CD4-positive, alpha-beta T cell (primary cell): Measurements from ENCODE around the gene EML6. TPM values are rescaled to one million over a fixed set of nuclear protein-coding genes. Genes with fewer than 3 reads are reported as not detected.

ENCODE experiments used
- ATAC-seq: fragments of 200-7000 bp; cut with Tn5 transposase; one replicate; pipeline ENCODE4 v1.10.0; 2022; ENCODE audit warnings: mild to moderate bottlenecking; ENCODE audit not compliant: poor library complexity
- CTCF ChIA-PET: fragments of 350-600 bp; sonication (Branson Sonifier 250); formaldehyde crosslinking; loops from one replicate; lab custom pipeline; 2021; ENCODE audit warnings: antibody characterized with exemption, inconsistent platforms; lab: Charles Lee
- POLR2A ChIA-PET: fragments of 350-600 bp; sonication (Branson Sonifier 250); formaldehyde crosslinking; loops from one replicate; lab custom pipeline; 2021; ENCODE audit warnings: antibody characterized with exemption, inconsistent platforms; lab: Charles Lee
- DNase-seq, 14 experiments: peaks; one replicate each; pipeline ENCODE4 v3.0.0-alpha.2; 2013 to 2020; ENCODE audit warnings: mixed read lengths in 2 of 14
- H3K27ac ChIP-seq, 2 donors: one replicate each; pipeline versions ENCODE4 v1.5.1 to v1.7.0; 2013; ENCODE audit warnings: low read length in 2 of 2, low read depth in 1 of 2, mild to moderate bottlenecking in 1 of 2
- H3K27me3 ChIP-seq, 2 experiments: 1 replicate in 1 of 2; 2 replicates in 1 of 2; pipeline versions ENCODE4 v1.6.1 to v1.7.0; 2013; ENCODE audit warnings: low read length in 2 of 2, control low read depth in 1 of 2, mild to moderate bottlenecking in 1 of 2, moderate library complexity in 1 of 2; ENCODE audit not compliant: insufficient read depth in 2 of 2, control insufficient read depth in 1 of 2
- H3K36me3 ChIP-seq: one replicate; pipeline ENCODE4 v1.6.1; 2013; ENCODE audit warnings: low read length, control low read depth; ENCODE audit not compliant: insufficient read depth
- H3K4me1 ChIP-seq: one replicate; pipeline ENCODE4 v1.6.1; 2013; ENCODE audit warnings: low read length, control low read depth; ENCODE audit not compliant: insufficient read depth
- H3K4me3 ChIP-seq: one replicate; pipeline ENCODE4 v1.5.1; 2013; ENCODE audit warnings: mild to moderate bottlenecking, low read length, moderate library complexity
- H3K9me3 ChIP-seq, 2 experiments: 1 replicate in 1 of 2; 2 replicates in 1 of 2; pipeline versions ENCODE4 v1.6.1 to v1.7.0; 2013; ENCODE audit warnings: low read length in 2 of 2, mild to moderate bottlenecking in 2 of 2, control low read depth in 1 of 2, moderate library complexity in 1 of 2; ENCODE audit not compliant: control insufficient read depth in 1 of 2, insufficient read depth in 1 of 2
- H3K27ac Mint-ChIP-seq: one replicate; pipeline ENCODE4 v1.8.0; 2020; ENCODE audit warnings: mixed read lengths
- H3K27me3 Mint-ChIP-seq: one replicate; pipeline ENCODE4 v1.8.0; 2021; ENCODE audit warnings: mixed read lengths
- H3K36me3 Mint-ChIP-seq: one replicate; pipeline ENCODE4 v1.8.0; 2021; ENCODE audit warnings: low read depth, mixed read lengths
- H3K4me1 Mint-ChIP-seq: one replicate; pipeline ENCODE4 v1.8.0; 2021; ENCODE audit warnings: low read depth, mixed read lengths
- H3K4me3 Mint-ChIP-seq: one replicate; pipeline ENCODE4 v1.8.0; 2020; ENCODE audit warnings: mild to moderate bottlenecking, mixed read lengths
- H3K9me3 Mint-ChIP-seq: one replicate; pipeline ENCODE4 v1.8.0; 2020; ENCODE audit warnings: mixed read lengths
- intact Hi-C, 2 experiments: fragments of 100-400 bp; cut with DNase I in 1 of 2; cut with micrococcal nuclease in 1 of 2; formaldehyde crosslinking; loops; one replicate each; pipeline versions ENCODE4 v1.15.1 to v1.9.0; 2023 to 2025; cut with DNase I, micrococcal nuclease
- total RNA-seq, 174 experiments: library from RNA in 2 of 174; stranded (reverse) in 2 of 174; gene quantifications; one replicate each; pipeline ENCODE4 v1.2.3 and lab custom pipeline; 2021 to 2026
- TF ChIP-seq, protein P1 (sequence below): fragments of 200-600 bp; IDR thresholded peaks from one replicate; pipeline ENCODE4 v1.8.0; 2022; ENCODE audit warnings: antibody characterized with exemption, mild to moderate bottlenecking

The EML6 gene
- total RNA-seq, 2 experiments from 2014 or later = 0.22 to 0.34 TPM

DNA sequence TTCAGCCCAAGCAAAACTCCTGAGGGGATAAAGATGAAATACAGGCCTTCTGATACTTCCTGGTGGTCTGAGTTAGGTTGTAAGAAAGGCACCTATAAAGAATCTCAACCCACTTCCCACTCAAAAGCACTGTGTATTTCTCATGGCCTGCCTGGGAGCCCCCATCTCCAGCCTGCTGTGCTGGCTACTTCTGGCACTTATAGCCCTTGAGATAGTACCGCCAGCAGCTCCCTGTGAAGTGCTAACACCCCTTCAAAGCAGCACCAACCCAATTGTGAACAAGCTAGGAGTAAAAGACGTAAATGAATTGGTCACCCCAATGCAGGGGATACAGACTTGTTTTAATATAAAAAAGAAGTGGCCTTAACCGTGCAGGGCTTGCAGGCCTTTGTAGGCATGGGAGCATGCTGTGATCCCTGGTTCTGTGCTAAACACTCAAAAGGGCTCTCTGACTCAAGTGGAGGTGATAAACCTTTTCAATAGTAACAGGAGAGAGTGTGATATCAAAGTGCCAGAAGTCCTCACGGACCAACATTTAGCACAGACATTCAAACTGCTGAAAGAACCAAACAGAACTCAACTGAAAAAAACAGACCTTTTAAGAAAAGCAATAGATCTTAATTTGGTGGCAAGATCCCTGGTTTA, 246.0 kb downstream of the EML6 start:
- POLR2A ChIA-PET = no interaction called here

DNA sequence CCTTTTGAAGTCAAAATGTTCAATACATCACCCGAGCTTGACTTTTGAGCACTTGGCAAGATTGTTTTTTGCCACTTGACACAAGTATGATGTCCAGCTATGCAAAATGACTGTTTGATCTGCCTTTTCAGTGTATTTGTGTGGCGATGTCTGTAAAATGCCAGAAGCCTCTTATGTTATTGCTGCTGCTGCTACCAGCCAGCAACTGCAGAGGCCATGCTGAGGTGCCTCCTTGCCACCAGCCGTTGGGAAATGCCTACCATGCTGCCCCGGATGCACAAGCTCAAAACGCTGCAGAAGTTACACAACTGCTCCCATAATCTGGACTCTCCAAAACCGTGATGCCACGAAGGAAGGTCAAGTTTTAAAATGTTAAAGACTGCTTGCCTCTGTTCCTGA, 246.5 kb downstream of the EML6 start:
- no peaks in the 10 kb centered on the region for H3K27me3 Mint-ChIP-seq
- DNase-seq (no peak), ATAC-seq (no peak)
- ChIA-PET CTCF (interaction anchor here (1.3 kb wide), 1 partner anchor 30 kb away, joined by 3 read pairs; no protein-coding TSS in a partner anchor), POLR2A (no interaction called here)
- peaks cover 79% of the 10 kb centered on the region for H3K36me3 Mint-ChIP-seq
- peaks cover 19% of the 10 kb centered on the region for H3K4me1 Mint-ChIP-seq
- peaks cover 30% of the 10 kb centered on the region for H3K36me3 ChIP-seq
- no peak overlapping the region for H3K4me3 ChIP-seq
- H3K27ac Mint-ChIP-seq = no peak overlapping the region
- peaks cover 0 to 19% of the 10 kb centered on the region in 2 experiments for H3K9me3 ChIP-seq
- no peaks in the 10 kb centered on the region for H3K27me3 ChIP-seq
- TF ChIP-seq, protein P1, sequence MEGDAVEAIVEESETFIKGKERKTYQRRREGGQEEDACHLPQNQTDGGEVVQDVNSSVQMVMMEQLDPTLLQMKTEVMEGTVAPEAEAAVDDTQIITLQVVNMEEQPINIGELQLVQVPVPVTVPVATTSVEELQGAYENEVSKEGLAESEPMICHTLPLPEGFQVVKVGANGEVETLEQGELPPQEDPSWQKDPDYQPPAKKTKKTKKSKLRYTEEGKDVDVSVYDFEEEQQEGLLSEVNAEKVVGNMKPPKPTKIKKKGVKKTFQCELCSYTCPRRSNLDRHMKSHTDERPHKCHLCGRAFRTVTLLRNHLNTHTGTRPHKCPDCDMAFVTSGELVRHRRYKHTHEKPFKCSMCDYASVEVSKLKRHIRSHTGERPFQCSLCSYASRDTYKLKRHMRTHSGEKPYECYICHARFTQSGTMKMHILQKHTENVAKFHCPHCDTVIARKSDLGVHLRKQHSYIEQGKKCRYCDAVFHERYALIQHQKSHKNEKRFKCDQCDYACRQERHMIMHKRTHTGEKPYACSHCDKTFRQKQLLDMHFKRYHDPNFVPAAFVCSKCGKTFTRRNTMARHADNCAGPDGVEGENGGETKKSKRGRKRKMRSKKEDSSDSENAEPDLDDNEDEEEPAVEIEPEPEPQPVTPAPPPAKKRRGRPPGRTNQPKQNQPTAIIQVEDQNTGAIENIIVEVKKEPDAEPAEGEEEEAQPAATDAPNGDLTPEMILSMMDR = no peak
- H3K9me3 Mint-ChIP-seq = peaks cover 7% of the 10 kb centered on the region
- H3K4me3 Mint-ChIP-seq = no peak overlapping the region
- intact Hi-C loops = no loop called here
- H3K27ac ChIP-seq = no peak overlapping the region
- H3K4me1 ChIP-seq = peaks cover 23% of the 10 kb centered on the region

More for the DNA sequence above, 246.0 kb downstream of the EML6 start:
- Mint-ChIP-seq H3K9me3 (peaks cover 7% of the 10 kb centered on the region), H3K4me3 (no peak overlapping the region), H3K27ac (no peak overlapping the region), H3K27me3 (no peaks in the 10 kb centered on the region), H3K4me1 (peaks cover 24% of the 10 kb centered on the region), H3K36me3 (peaks cover 74% of the 10 kb centered on the region)
- peaks cover 30% of the 10 kb centered on the region for H3K36me3 ChIP-seq
- intact Hi-C loops = no loop called here
- CTCF ChIA-PET = no interaction called here
- no peak overlapping the region for H3K4me3 ChIP-seq
- DNase-seq (no peak), ATAC-seq (no peak)
- H3K27me3 ChIP-seq = no peaks in the 10 kb centered on the region
- H3K9me3 ChIP-seq = peaks cover 0 to 19% of the 10 kb centered on the region in 2 experiments
- no peak overlapping the region for H3K27ac ChIP-seq
- TF ChIP-seq, protein P1 = no peak
- peaks cover 27% of the 10 kb centered on the region for H3K4me1 ChIP-seq

DNA sequence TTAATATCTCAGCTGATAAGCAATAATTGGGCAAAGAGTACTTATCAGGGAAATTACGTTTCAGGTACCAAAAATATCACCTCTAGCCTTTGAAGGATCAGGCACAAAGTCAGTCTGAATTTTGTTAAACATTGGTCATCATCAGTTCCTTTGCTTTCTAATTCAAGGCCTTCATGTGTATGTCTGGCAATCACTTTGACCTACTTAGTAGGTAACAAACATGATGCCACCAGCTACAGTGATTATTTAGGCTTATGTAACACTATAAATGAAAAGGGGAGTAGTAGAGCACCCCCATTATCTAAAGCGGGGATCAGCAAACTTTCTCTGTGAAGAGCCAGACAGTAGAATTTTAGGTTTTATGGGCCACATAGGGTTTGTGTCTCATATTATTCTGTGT, 251.7 kb downstream of the EML6 start:
- Histone ChIP-seq H3K4me1 (peaks cover 3% of the 10 kb centered on the region), H3K4me3 (no peak overlapping the region), H3K27me3 (no peaks in the 10 kb centered on the region), H3K9me3 (no peaks in the 10 kb centered on the region), H3K36me3 (peaks cover 32% of the 10 kb centered on the region), H3K27ac (no peak overlapping the region)
- no peaks in the 10 kb centered on the region for H3K9me3 Mint-ChIP-seq
- ATAC-seq (no peak), DNase-seq (no peak)
- no peaks in the 10 kb centered on the region for H3K27me3 Mint-ChIP-seq
- H3K27ac Mint-ChIP-seq = no peak overlapping the region
- no peak overlapping the region for H3K4me3 Mint-ChIP-seq
- TF ChIP-seq, protein P1 = no peak
- ChIA-PET CTCF (no interaction called here), POLR2A (no interaction called here)
- intact Hi-C loops = loop anchor here in 1 of 2 experiments (5.0 kb wide), 1 partner anchor 37 kb away; no protein-coding TSS in a partner anchor
- peaks cover 36% of the 10 kb centered on the region for H3K4me1 Mint-ChIP-seq
- H3K36me3 Mint-ChIP-seq = peaks cover 78% of the 10 kb centered on the region
